Measurements from ENCODE around the gene ITPKC. TPM values are rescaled to one million over a fixed set of nuclear protein-coding genes. Genes with fewer than 3 reads are reported as not detected.

ITPKC gene
- total and polyA plus RNA-seq, 2 of the 13 experiments (the other 11 are each of a cell fraction or from before 2014, with no cell fraction given): 6.9 to 11.2 TPM

- BruUV-seq (replicated peaks): no TSS peak
- in situ Hi-C loops (cut with HindIII; ENCODE audit: extremely low pct_ligation_motif_present, low pct_unique_long_range_greater_than_20kb): no loop called here
- FAIRE-seq: no peak
- peaks cover 22% of the 10 kb centered on the region for H3K4me1 ChIP-seq (ENCODE audit: insufficient read depth, low read length)
- H2AFZ ChIP-seq (ENCODE audit: low read length): no peak overlapping the region
- no peak overlapping the region for H3K4me3 ChIP-seq (replicated peaks in 1 of 3; ENCODE audit: insufficient read depth in 1 of 3, low read depth in 2 of 3, low read length in 3 of 3)
- ChIA-PET POLR2A (no interaction called here), CTCF (ENCODE audit: low intra/inter-chr PET ratio, low total read pairs) (no interaction called here)
- H3K9me3 ChIP-seq (ENCODE audit: low read length): no peaks in the 10 kb centered on the region
- no peak overlapping the region for H3K9ac ChIP-seq (ENCODE audit: insufficient read depth, low read depth, low read length)
- intact Hi-C loops (cut with micrococcal nuclease; ENCODE audit: unreplicated experiment): no loop called here
- H3K27me3 ChIP-seq (ENCODE audit: control insufficient read depth in 1 of 2, insufficient read depth in 2 of 2, low read length in 2 of 2): no peaks in the 10 kb centered on the region; a peak in 1 of 5 replicates
- H3K79me2 ChIP-seq (ENCODE audit: insufficient read depth, low read length): no peaks in the 10 kb centered on the region
- H3K36me3 ChIP-seq (replicated peaks in 1 of 2; ENCODE audit: control insufficient read depth in 1 of 2, insufficient read depth in 2 of 2, low read length in 2 of 2): no peaks in the 10 kb centered on the region
- no peak for ATAC-seq
- H3K27ac ChIP-seq (ENCODE audit: extremely low read length, insufficient read depth, low read length): no peak overlapping the region
- 94% methylated on average over 5 of the region's 5 CpGs for WGBS (ENCODE audit: low lambda C conversion rate)
- no peak for DNase-seq (ENCODE audit: low spot score)
- no peaks in the 10 kb centered on the region for H4K20me1 ChIP-seq (ENCODE audit: insufficient read depth, low read length)
- H3K4me2 ChIP-seq (ENCODE audit: low read depth, low read length): no peak overlapping the region
- no peak for TF ChIP-seq TARDBP (CRISPR knock-in tag; IDR thresholded peaks at IDR 0.05)
- no peak for TF ChIP-seq ZNF430 (CRISPR knock-in tag; IDR thresholded peaks at IDR 0.05)
- TF ChIP-seq ZNF674 (CRISPR knock-in tag; IDR thresholded peaks at IDR 0.05; ENCODE audit: low read depth): no peak
- TF ChIP-seq RELA (CRISPR knock-in tag; IDR thresholded peaks at IDR 0.05): no peak
- no peak for TF ChIP-seq EP300 (IDR thresholded peaks at IDR 0.05; ENCODE audit: low read depth in 2 of 2, low read length in 2 of 2)
- no peak for TF ChIP-seq EP300 (CRISPR knock-in tag; IDR thresholded peaks at IDR 0.05; ENCODE audit: borderline replicate concordance)
- no peak for TF ChIP-seq CCAR2 (optimal IDR thresholded peaks at IDR 0.05; ENCODE audit: low read depth, low read length)
- no peak for TF ChIP-seq KIAA2018 (CRISPR knock-in tag; IDR thresholded peaks at IDR 0.05; ENCODE audit: borderline replicate concordance)
- TF ChIP-seq U2AF1 (optimal IDR thresholded peaks at IDR 0.05; ENCODE audit: low read depth, low read length): no peak
- TF ChIP-seq ZNF790 (CRISPR knock-in tag; IDR thresholded peaks at IDR 0.05; ENCODE audit: borderline replicate concordance): no peak
- no peak for TF ChIP-seq ATF7-NPFF (CRISPR knock-in tag; IDR thresholded peaks at IDR 0.05; ENCODE audit: low read depth)
- no peak for TF ChIP-seq ZMYM2 (CRISPR knock-in tag; IDR thresholded peaks at IDR 0.05)
- TF ChIP-seq MEIS1 (CRISPR knock-in tag; IDR thresholded peaks at IDR 0.05; ENCODE audit: borderline replicate concordance): no peak
- TF ChIP-seq MIER2 (CRISPR knock-in tag; IDR thresholded peaks at IDR 0.05): no peak
- TF ChIP-seq SRSF4 (IDR thresholded peaks at IDR 0.05; ENCODE audit: low read depth, low read length, poor library complexity, severe bottlenecking): no peak
- TF ChIP-seq ZNF615 (CRISPR knock-in tag; IDR thresholded peaks at IDR 0.05; ENCODE audit: borderline replicate concordance): no peak
- TF ChIP-seq EEA1 (CRISPR knock-in tag; IDR thresholded peaks at IDR 0.05; ENCODE audit: borderline replicate concordance): no peak
- no peak for TF ChIP-seq ZNF891 (CRISPR knock-in tag; IDR thresholded peaks at IDR 0.05)
- no peak for TF ChIP-seq POGZ (CRISPR knock-in tag; IDR thresholded peaks at IDR 0.05)
- TF ChIP-seq RARG (CRISPR knock-in tag; IDR thresholded peaks at IDR 0.05; ENCODE audit: low read depth): no peak
Measured at GRCh38 chr19:40780582-40780981, 63.7 kb downstream of the ITPKC start.

Measured in HepG2 (cell line).